Measurements from ENCODE around the gene KLHDC4. TPM values are rescaled to one million over a fixed set of nuclear protein-coding genes. Genes with fewer than 3 reads are reported as not detected.
A peak's percentile ranks its signal among the peaks of the same experiment; 100 is the strongest.
"Not testable (repeated sequence)": the region's sequence is repeated elsewhere in the genome, so short reads cannot be mapped to it uniquely, and the experiment has no call there.

Gene KLHDC4
- total RNA-seq, 1 donor from 2014 or later = 29.8 TPM

DNA sequence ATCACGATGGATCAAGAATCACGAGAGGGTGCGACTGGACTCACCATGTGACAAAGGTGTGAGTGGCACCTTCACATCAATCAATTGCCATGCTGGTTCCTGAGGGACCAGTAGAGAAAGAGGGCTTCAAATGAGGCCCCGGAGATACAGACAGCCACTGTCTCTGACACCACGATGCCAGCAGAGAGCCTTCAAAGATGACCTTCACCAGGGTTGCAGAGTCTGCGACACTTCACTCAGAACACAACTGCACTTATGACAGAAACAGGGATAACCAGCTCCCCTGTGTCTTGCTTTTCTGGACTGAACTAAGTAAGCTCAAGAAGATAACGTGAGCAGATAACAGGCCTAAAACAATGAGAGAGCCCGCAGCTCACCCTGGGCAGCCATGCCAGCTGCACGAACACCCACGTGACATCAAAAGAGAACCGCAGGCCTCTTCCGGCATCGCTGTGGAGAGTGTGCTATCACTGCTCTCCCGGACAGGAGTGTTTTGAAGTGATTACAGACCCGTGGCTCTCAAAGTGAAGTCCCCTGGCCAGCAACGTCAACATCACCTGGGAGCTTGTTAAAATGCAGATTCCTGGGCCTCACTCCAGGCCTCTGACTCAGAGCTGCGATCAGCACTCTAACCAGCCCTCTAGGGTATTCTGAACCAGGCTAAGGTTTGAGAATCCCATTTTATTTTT, 36.4 kb downstream of the KLHDC4 start:
- Histone ChIP-seq H3K9me3 (ENCODE audit: insufficient read depth, low read depth, low read length) (no peaks in the 10 kb centered on the region), H3K9ac (ENCODE audit: low read length) (no peak overlapping the region), H2AFZ (ENCODE audit: low read depth, low read length) (no peak overlapping the region), H3K4me2 (ENCODE audit: low read length) (no peak overlapping the region), H3K4me3 (ENCODE audit: insufficient read depth, low read depth, low read length) (no peak overlapping the region), H3K79me2 (ENCODE audit: insufficient read depth, low read length) (no peaks in the 10 kb centered on the region), H3K27ac (ENCODE audit: low read depth, low read length) (no peak overlapping the region), H3K27me3 (ENCODE audit: insufficient read depth, low read length) (no peaks in the 10 kb centered on the region), H3K36me3 (ENCODE audit: insufficient read depth, low read length) (no peaks in the 10 kb centered on the region), H3K4me1 (ENCODE audit: insufficient read depth, low read length) (peaks cover 16% of the 10 kb centered on the region), H4K20me1 (ENCODE audit: insufficient read depth, low read length) (peaks cover 29% of the 10 kb centered on the region)
- Mint-ChIP-seq H3K36me3 (ENCODE audit: low read depth, unreplicated experiment) (peaks cover 31% of the 10 kb centered on the region), H3K4me1 (ENCODE audit: low read depth, unreplicated experiment) (peaks cover 28% of the 10 kb centered on the region), H3K27ac (ENCODE audit: unreplicated experiment) (peak overlapping the region; percentile 41), H3K9me3 (ENCODE audit: unreplicated experiment) (no peaks in the 10 kb centered on the region), H3K4me3 (ENCODE audit: unreplicated experiment) (no peak overlapping the region), H3K27me3 (ENCODE audit: low read depth, unreplicated experiment) (no peaks in the 10 kb centered on the region)
- TF ChIP-seq EZH2 (IDR thresholded peaks at IDR 0.05; ENCODE audit: insufficient read depth, low read length) (no peak), CTCF (IDR thresholded peaks at IDR 0.05; ENCODE audit: insufficient read depth, low read depth, low read length) (no peak)
- DNase-seq (ENCODE audit: low read depth) (no peak), FAIRE-seq (no peak)

- Mint-ChIP-seq H3K27ac (ENCODE audit: unreplicated experiment) (peak overlapping the region; percentile 78), H3K9me3 (ENCODE audit: unreplicated experiment) (no peaks in the 10 kb centered on the region), H3K4me3 (ENCODE audit: unreplicated experiment) (peak overlapping the region; percentile 66), H3K36me3 (ENCODE audit: low read depth, unreplicated experiment) (peaks cover 36% of the 10 kb centered on the region), H3K27me3 (ENCODE audit: low read depth, unreplicated experiment) (no peaks in the 10 kb centered on the region), H3K4me1 (ENCODE audit: low read depth, unreplicated experiment) (peaks cover 37% of the 10 kb centered on the region)
- no peak overlapping the region for H3K4me3 ChIP-seq (ENCODE audit: insufficient read depth, low read depth, low read length)
- TF ChIP-seq EZH2 (IDR thresholded peaks at IDR 0.05; ENCODE audit: insufficient read depth, low read length) = no peak
- TF ChIP-seq CTCF (IDR thresholded peaks at IDR 0.05; ENCODE audit: insufficient read depth, low read depth, low read length) = no peak
- H2AFZ ChIP-seq (ENCODE audit: low read depth, low read length) = no peak overlapping the region
- peaks cover 22% of the 10 kb centered on the region for H3K4me1 ChIP-seq (ENCODE audit: insufficient read depth, low read length)
- no peaks in the 10 kb centered on the region for H3K27me3 ChIP-seq (ENCODE audit: insufficient read depth, low read length)
- peak overlapping the region; percentile 20 for H3K9ac ChIP-seq (ENCODE audit: low read length)
- no peaks in the 10 kb centered on the region for H3K36me3 ChIP-seq (ENCODE audit: insufficient read depth, low read length)
- FAIRE-seq = no peak
- peak overlapping the region; percentile 52 for H3K4me2 ChIP-seq (ENCODE audit: low read length)
- no peaks in the 10 kb centered on the region for H3K79me2 ChIP-seq (ENCODE audit: insufficient read depth, low read length)
- no peaks in the 10 kb centered on the region for H3K9me3 ChIP-seq (ENCODE audit: insufficient read depth, low read depth, low read length)
- H3K27ac ChIP-seq (ENCODE audit: low read depth, low read length) = peak overlapping the region; percentile 48
- H4K20me1 ChIP-seq (ENCODE audit: insufficient read depth, low read length) = peaks cover 28% of the 10 kb centered on the region
- peak; percentile 86 for DNase-seq (ENCODE audit: low read depth)
Observed at GRCh38 chr16:87728026-87728425, 37.8 kb downstream of the KLHDC4 start.

GRCh38 chr16:87727346-87727745, 38.4 kb downstream of the KLHDC4 start:
- no peaks in the 10 kb centered on the region for H3K27me3 ChIP-seq (ENCODE audit: insufficient read depth, low read length)
- no peaks in the 10 kb centered on the region for H3K9me3 Mint-ChIP-seq (ENCODE audit: unreplicated experiment)
- no peaks in the 10 kb centered on the region for H3K9me3 ChIP-seq (ENCODE audit: insufficient read depth, low read depth, low read length)
- no peaks in the 10 kb centered on the region for H3K36me3 ChIP-seq (ENCODE audit: insufficient read depth, low read length)
- H3K27ac ChIP-seq (ENCODE audit: low read depth, low read length) = peak overlapping the region; percentile 48
- H4K20me1 ChIP-seq (ENCODE audit: insufficient read depth, low read length) = peaks cover 35% of the 10 kb centered on the region
- no peak overlapping the region for H3K4me3 Mint-ChIP-seq (ENCODE audit: unreplicated experiment)
- FAIRE-seq = no peak
- no peak overlapping the region for H3K9ac ChIP-seq (ENCODE audit: low read length)
- no peak for DNase-seq (ENCODE audit: low read depth)
- H3K79me2 ChIP-seq (ENCODE audit: insufficient read depth, low read length) = no peaks in the 10 kb centered on the region
- peaks cover 37% of the 10 kb centered on the region for H3K36me3 Mint-ChIP-seq (ENCODE audit: low read depth, unreplicated experiment)
- H3K27ac Mint-ChIP-seq (ENCODE audit: unreplicated experiment) = peak overlapping the region; percentile 53
- H2AFZ ChIP-seq (ENCODE audit: low read depth, low read length) = no peak overlapping the region
- TF ChIP-seq EZH2 (IDR thresholded peaks at IDR 0.05; ENCODE audit: insufficient read depth, low read length) (no peak), CTCF (IDR thresholded peaks at IDR 0.05; ENCODE audit: insufficient read depth, low read depth, low read length) (no peak)
- no peak overlapping the region for H3K4me2 ChIP-seq (ENCODE audit: low read length)
- no peaks in the 10 kb centered on the region for H3K27me3 Mint-ChIP-seq (ENCODE audit: low read depth, unreplicated experiment)
- H3K4me1 ChIP-seq (ENCODE audit: insufficient read depth, low read length) = peaks cover 28% of the 10 kb centered on the region
- H3K4me1 Mint-ChIP-seq (ENCODE audit: low read depth, unreplicated experiment) = peaks cover 43% of the 10 kb centered on the region
- H3K4me3 ChIP-seq (ENCODE audit: insufficient read depth, low read depth, low read length) = no peak overlapping the region

DNA sequence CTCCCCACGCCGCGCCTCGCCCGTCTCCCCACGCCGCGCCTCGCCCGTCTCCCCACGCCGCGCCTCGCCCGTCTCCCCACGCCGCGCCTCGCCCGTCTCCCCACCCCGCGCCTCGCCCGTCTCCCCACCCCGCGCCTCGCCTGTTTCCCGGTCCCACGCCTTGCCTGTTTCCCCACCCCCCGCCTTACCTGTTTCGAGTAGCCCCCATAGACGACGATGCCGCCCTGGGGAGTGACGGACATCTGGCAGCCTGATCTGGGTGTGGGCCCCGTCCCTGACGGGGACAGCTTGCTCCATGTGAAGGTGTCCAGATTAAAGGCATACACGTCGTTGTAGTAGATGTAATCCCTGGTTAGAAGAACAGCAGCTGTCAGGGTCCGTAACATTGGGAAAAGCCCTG, 39.2 kb downstream of the KLHDC4 start:
- not testable (repeated sequence) for H3K36me3 ChIP-seq (ENCODE audit: insufficient read depth, low read length); H3K27me3 Mint-ChIP-seq (ENCODE audit: low read depth, unreplicated experiment); DNase-seq (ENCODE audit: low read depth); H3K27me3 ChIP-seq (ENCODE audit: insufficient read depth, low read length); H3K9me3 ChIP-seq (ENCODE audit: insufficient read depth, low read depth, low read length); H3K79me2 ChIP-seq (ENCODE audit: insufficient read depth, low read length); H2AFZ ChIP-seq (ENCODE audit: low read depth, low read length); H3K4me2 ChIP-seq (ENCODE audit: low read length); H3K27ac Mint-ChIP-seq (ENCODE audit: unreplicated experiment); FAIRE-seq; H3K4me3 ChIP-seq (ENCODE audit: insufficient read depth, low read depth, low read length); H3K9me3 Mint-ChIP-seq (ENCODE audit: unreplicated experiment); H3K27ac ChIP-seq (ENCODE audit: low read depth, low read length); H3K9ac ChIP-seq (ENCODE audit: low read length)
- Mint-ChIP-seq H3K36me3 (ENCODE audit: low read depth, unreplicated experiment) (peaks cover 44% of the 10 kb centered on the region), H3K4me1 (ENCODE audit: low read depth, unreplicated experiment) (peaks cover 47% of the 10 kb centered on the region), H3K4me3 (ENCODE audit: unreplicated experiment) (peak overlapping the region; percentile 2)
- peaks cover 39% of the 10 kb centered on the region for H4K20me1 ChIP-seq (ENCODE audit: insufficient read depth, low read length)
- peaks cover 28% of the 10 kb centered on the region for H3K4me1 ChIP-seq (ENCODE audit: insufficient read depth, low read length)

All from astrocyte (in vitro differentiated cells and primary cell).